PC-3 (cell line): ENCODE data around the gene TMEM179B. TPM values are rescaled to one million over a fixed set of nuclear protein-coding genes. Genes with fewer than 3 reads are reported as not detected.
A peak's percentile ranks its signal among the peaks of the same experiment; 100 is the strongest.

Source experiments
- ATAC-seq: fragments of 200-7000 bp; cut with Tn5 transposase; 2 replicates; pipeline ENCODE4 v1.9.1; 2020; ENCODE audit warnings: mild to moderate bottlenecking, moderate library complexity
- BruUV-seq: library from RNA; stranded (reverse); fragments of 400-500 nt; replicated peaks from 2 replicates; lab custom pipeline; 2021; lab: Mats Ljungman, UMichigan
- CTCF ChIA-PET: fragments of 300-600 bp; sonication (Branson Sonifier 250); formaldehyde crosslinking; loops from one replicate; lab custom pipeline; 2022; ENCODE audit warnings: antibody characterized with exemption; lab: Charles Lee
- POLR2A ChIA-PET: fragments of 300-600 bp; sonication (Branson Sonifier 250); formaldehyde crosslinking; loops from one replicate; lab custom pipeline; 2022; ENCODE audit warnings: antibody characterized with exemption; ENCODE audit not compliant: unreplicated experiment; lab: Charles Lee
- DNase-seq: peaks from one replicate; pipeline ENCODE4 v3.0.0-alpha.2; 2015
- H2AFZ ChIP-seq: fragments of 300-600 bp; sonication (generic); 2 replicates; pipeline ENCODE4 v1.6.0; 2016; ENCODE audit warnings: antibody characterized with exemption, low read length
- H3F3A ChIP-seq: fragments of 300-600 bp; sonication (generic); one replicate; pipeline ENCODE4 v1.6.0; 2017; ENCODE audit warnings: antibody characterized with exemption, low read length, control low read depth, mild to moderate bottlenecking; ENCODE audit not compliant: unreplicated experiment
- H3K27ac ChIP-seq: fragments of 300-600 bp; sonication (generic); 2 replicates; pipeline ENCODE4 v1.5.1; 2016; ENCODE audit warnings: mild to moderate bottlenecking, low read length
- H3K27me3 ChIP-seq: fragments of 300-600 bp; sonication (generic); 2 replicates; pipeline ENCODE4 v1.6.1; 2016; ENCODE audit warnings: low read length, mixed read lengths
- H3K36me3 ChIP-seq: fragments of 300-600 bp; sonication (generic); 2 replicates; pipeline ENCODE4 v1.6.1; 2016; ENCODE audit warnings: low read depth, mixed run types, low read length, mixed read lengths
- H3K4me1 ChIP-seq: fragments of 300-600 bp; sonication (generic); 2 replicates; pipeline ENCODE4 v1.5.1; 2016; ENCODE audit warnings: low read length; ENCODE audit not compliant: insufficient read depth
- H3K4me2 ChIP-seq: fragments of 300-600 bp; sonication (generic); 2 replicates; pipeline ENCODE4 v1.6.0; 2016; ENCODE audit warnings: low read length
- H3K4me3 ChIP-seq: fragments of 300-600 bp; sonication (generic); 2 replicates; pipeline ENCODE4 v1.5.1; 2016; ENCODE audit warnings: mild to moderate bottlenecking, low read length, mixed read lengths
- H3K79me2 ChIP-seq: fragments of 300-600 bp; sonication (generic); 2 replicates; pipeline ENCODE4 v1.6.1; 2017; ENCODE audit warnings: low read length, mixed read lengths
- H3K9ac ChIP-seq: fragments of 300-600 bp; sonication (generic); 2 replicates; pipeline ENCODE4 v1.6.0; 2016; ENCODE audit warnings: mild to moderate bottlenecking, low read length
- H3K9me2 ChIP-seq: fragments of 300-600 bp; sonication (generic); replicated peaks from 2 replicates; pipeline ENCODE4 v1.6.1; 2016; ENCODE audit warnings: mixed run types, low read length, mixed read lengths
- H3K9me3 ChIP-seq: fragments of 300-600 bp; sonication (generic); 2 replicates; pipeline ENCODE4 v1.6.1; 2016; ENCODE audit warnings: low read length, mixed read lengths
- H4K20me1 ChIP-seq: fragments of 300-600 bp; sonication (generic); 2 replicates; pipeline ENCODE4 v1.6.1; 2016; ENCODE audit warnings: low read length, mixed read lengths
- CTCF ChIP-seq: fragments of 300-600 bp; sonication (generic); conservative IDR thresholded peaks from 2 replicates; pipeline ENCODE4 v1.5.1; 2017; ENCODE audit warnings: antibody characterized with exemption, low read depth, mild to moderate bottlenecking, low read length
- EZH2 ChIP-seq: fragments of 300-600 bp; sonication (generic); IDR thresholded peaks from one replicate; pipeline ENCODE4 v1.6.1; 2017; ENCODE audit warnings: antibody characterized with exemption, mild to moderate bottlenecking, low read length; ENCODE audit not compliant: unreplicated experiment
- EZH2phosphoT487 ChIP-seq: fragments of 300-600 bp; sonication (generic); IDR thresholded peaks from 2 replicates; pipeline ENCODE4 v1.6.1; 2018; ENCODE audit warnings: mild to moderate bottlenecking, antibody characterized with exemption, low read length, borderline replicate concordance
- intact Hi-C: fragments of 100-400 bp; cut with micrococcal nuclease; formaldehyde crosslinking; loops from 2 replicates; pipeline ENCODE4 v1.9.0; 2023
- total RNA-seq: library from RNA; depleted of rRNA; stranded (reverse); fragments of >200 nt; gene quantifications from 2 replicates; pipeline ENCODE4 v1.2.3, GENCODE V29; 2014

The TMEM179B gene
- total RNA-seq, 1 experiment from 2014 or later: 86.7 TPM

- no peaks in the 10 kb centered on the region for H3F3A ChIP-seq
- ATAC-seq (peak; percentile 20), DNase-seq (no peak)
- TSS peak; percentile 87 for BruUV-seq
- peaks cover 22% of the 10 kb centered on the region for H3K4me1 ChIP-seq
- H4K20me1 ChIP-seq: 0 out of 2 replicates have a peak, but pooled peaks cover 12% of the 10 kb centered on the region
- peaks cover 59% of the 10 kb centered on the region for H3K79me2 ChIP-seq
- H3K9ac ChIP-seq: peak within 1 kb of the TSS; percentile 85
- H2AFZ ChIP-seq: peak within 1 kb of the TSS; percentile 72
- peak within 1 kb of the TSS; percentile 91 for H3K4me3 ChIP-seq
- peak within 1 kb of the TSS; percentile 75 for H3K27ac ChIP-seq
- no peak for TF ChIP-seq EZH2
- no peak for TF ChIP-seq EZH2phosphoT487
- TF ChIP-seq CTCF: no peak
- H3K9me2 ChIP-seq: no peaks in the 10 kb centered on the region
- peaks cover 36% of the 10 kb centered on the region for H3K36me3 ChIP-seq
- ChIA-PET POLR2A (interaction anchor here (0.7 to 1.5 kb wide), 3 partner anchors 8 to 835 kb away, joined by 9 to 18 read pairs (median 11); partner anchors contain the start of gene ZBTB3), CTCF (interaction anchor here (1.0 kb wide), 1 partner anchor 21 kb away, joined by 5 read pairs; no protein-coding TSS in a partner anchor)
- H3K4me2 ChIP-seq: peak within 1 kb of the TSS; percentile 99
- H3K27me3 ChIP-seq: no peaks in the 10 kb centered on the region
- intact Hi-C loops: loop anchor here (1.0 to 2.0 kb wide), 2 partner anchors 9 to 48 kb away; partner anchors contain the start of gene SLC3A2
- H3K9me3 ChIP-seq: no peaks in the 10 kb centered on the region
Observed at GRCh38 chr11:62832336-62833234, 45.4 kb downstream of the TMEM179B start, which contains the start of gene TEX54. Gene TEX54 (minus strand): TSS chr11:62832841.

- H3K27ac ChIP-seq: no peak overlapping the region
- H3K9me3 ChIP-seq: no peaks in the 10 kb centered on the region
- TF ChIP-seq EZH2phosphoT487: no peak
- TF ChIP-seq CTCF: no peak
- TF ChIP-seq EZH2: no peak
- no peak overlapping the region for H3K9ac ChIP-seq
- peaks cover 19% of the 10 kb centered on the region for H3K4me1 ChIP-seq
- no peak for ATAC-seq
- intact Hi-C loops: no loop called here
- ChIA-PET POLR2A (no interaction called here), CTCF (interaction anchor here (0.5 kb wide), 1 partner anchor 44 kb away, joined by 4 read pairs; no protein-coding TSS in a partner anchor)
- peaks cover 58% of the 10 kb centered on the region for H3K79me2 ChIP-seq
- peaks cover 31% of the 10 kb centered on the region for H3K36me3 ChIP-seq
- no peaks in the 10 kb centered on the region for H3K27me3 ChIP-seq
- no peak for DNase-seq
- H4K20me1 ChIP-seq: 0 out of 2 replicates have a peak, but pooled peaks cover 5% of the 10 kb centered on the region
- H3K4me2 ChIP-seq: no peak overlapping the region
- BruUV-seq: no TSS peak
- H3K9me2 ChIP-seq: no peaks in the 10 kb centered on the region
- H3K4me3 ChIP-seq: no peak overlapping the region
- peaks cover 2% of the 10 kb centered on the region for H3F3A ChIP-seq
- no peak overlapping the region for H2AFZ ChIP-seq
Observed at GRCh38 chr11:62835336-62835735, 48.1 kb downstream of the TMEM179B start.
